Endodermal cell (in vitro differentiated cells): Measurements from ENCODE around the gene AXIN1. TPM values are rescaled to one million over a fixed set of nuclear protein-coding genes. Genes with fewer than 3 reads are reported as not detected.
A peak's percentile ranks its signal among the peaks of the same experiment; 100 is the strongest.

Experiments used
- DNase-seq: peaks from one replicate; pipeline ENCODE4 v3.0.0-alpha.2; 2017
- H3K27ac ChIP-seq: 2 replicates; pipeline ENCODE4 v1.5.1; 2013; ENCODE audit warnings: mild to moderate bottlenecking, low read depth, low read length, moderate library complexity
- H3K27me3 ChIP-seq: 2 replicates; pipeline ENCODE4 v1.6.1; 2013; ENCODE audit warnings: mild to moderate bottlenecking, low read length, moderate library complexity; ENCODE audit not compliant: insufficient read depth, control insufficient read depth, poor library complexity, severe bottlenecking
- H3K36me3 ChIP-seq: 2 replicates; pipeline ENCODE4 v1.7.0; 2013; ENCODE audit warnings: mild to moderate bottlenecking, low read length, moderate library complexity; ENCODE audit not compliant: control insufficient read depth, insufficient read depth
- H3K4me1 ChIP-seq: one replicate; pipeline ENCODE4 v1.7.0; 2013; ENCODE audit warnings: low read length; ENCODE audit not compliant: control insufficient read depth, insufficient read depth
- H3K4me3 ChIP-seq: 2 replicates; pipeline ENCODE4 v1.5.1; 2013; ENCODE audit warnings: mild to moderate bottlenecking, low read length, moderate library complexity
- H3K9ac ChIP-seq: 2 replicates; pipeline ENCODE4 v1.6.1; 2013; ENCODE audit warnings: mild to moderate bottlenecking, low read length, moderate library complexity; ENCODE audit not compliant: poor library complexity, severe bottlenecking; ENCODE audit errors: extremely low read depth
- H3K9me3 ChIP-seq: 2 replicates; pipeline ENCODE4 v1.6.1; 2013; ENCODE audit warnings: mild to moderate bottlenecking, low read length, moderate library complexity; ENCODE audit not compliant: control insufficient read depth
- H3K27ac Mint-ChIP-seq: 2 replicates; pipeline ENCODE4 v1.8.0; 2020; ENCODE audit warnings: mixed read lengths
- H3K27me3 Mint-ChIP-seq: 2 replicates; pipeline ENCODE4 v1.8.0; 2021; ENCODE audit warnings: mild to moderate bottlenecking, mixed read lengths; ENCODE audit not compliant: insufficient read depth
- H3K36me3 Mint-ChIP-seq: 2 replicates; pipeline ENCODE4 v1.8.0; 2020; ENCODE audit warnings: low read depth, mixed read lengths
- H3K4me1 Mint-ChIP-seq: 2 replicates; pipeline ENCODE4 v1.8.0; 2020; ENCODE audit warnings: mixed read lengths
- H3K4me3 Mint-ChIP-seq: 2 replicates; pipeline ENCODE4 v1.8.0; 2020; ENCODE audit warnings: mild to moderate bottlenecking, moderate library complexity, mixed read lengths
- H3K9me3 Mint-ChIP-seq: 2 replicates; pipeline ENCODE4 v1.8.0; 2020; ENCODE audit warnings: mild to moderate bottlenecking, mixed read lengths
- CTCF ChIP-seq: fragments of 200-600 bp; sonication (generic); conservative IDR thresholded peaks from 2 replicates; pipeline ENCODE4 v1.5.0; 2021; ENCODE audit warnings: antibody characterized with exemption, mild to moderate bottlenecking
- WGBS, 2 experiments: methylation state at CpG; one replicate each; pipeline versions ENCODE4 v1.1.5 to v1.1.7; 2013; ENCODE audit warnings: missing lambda C conversion rate in 2 of 2, mixed read lengths in 1 of 2; ENCODE audit not compliant: insufficient coverage in 1 of 2, insufficient read length in 1 of 2; 5-methylcytosine and 5-hydroxymethylcytosine counted together
- total RNA-seq, 2 donors: library from RNA; stranded (reverse); fragmentation: NEBNext Ultra II Directional in 1 of 2; extraction: Animal tissue kit (Norgen Biotek cat#: 25700) in 1 of 2; gene quantifications; 2 replicates in 1 of 2; 3 replicates in 1 of 2; pipeline ENCODE4 v1.2.1, GENCODE V29; 2021

AXIN1 gene
- total RNA-seq, 2 donors from 2014 or later: 36.5 to 37.3 TPM

- Histone ChIP-seq H3K4me3 (peak overlapping the region; percentile 81), H3K36me3 (no peaks in the 10 kb centered on the region), H3K27ac (no peak overlapping the region), H3K27me3 (no peaks in the 10 kb centered on the region), H3K4me1 (peaks cover 24% of the 10 kb centered on the region), H3K9ac (no peak overlapping the region), H3K9me3 (no peaks in the 10 kb centered on the region)
- no peaks in the 10 kb centered on the region for H3K36me3 Mint-ChIP-seq
- DNase-seq: peak; percentile 93
- H3K4me3 Mint-ChIP-seq: peak overlapping the region; percentile 77
- no peaks in the 10 kb centered on the region for H3K27me3 Mint-ChIP-seq
- peaks cover 39% of the 10 kb centered on the region for H3K4me1 Mint-ChIP-seq
- peak; percentile 6 for TF ChIP-seq CTCF
- WGBS, 2 experiments: 13% methylated on average over 25 to 33 of the region's 33 CpGs
- H3K27ac Mint-ChIP-seq: peak overlapping the region; percentile 85
- no peaks in the 10 kb centered on the region for H3K9me3 Mint-ChIP-seq
These were observed 31.0 kb upstream of the AXIN1 start for GRCh38 chr16:383326-384051.

DNA sequence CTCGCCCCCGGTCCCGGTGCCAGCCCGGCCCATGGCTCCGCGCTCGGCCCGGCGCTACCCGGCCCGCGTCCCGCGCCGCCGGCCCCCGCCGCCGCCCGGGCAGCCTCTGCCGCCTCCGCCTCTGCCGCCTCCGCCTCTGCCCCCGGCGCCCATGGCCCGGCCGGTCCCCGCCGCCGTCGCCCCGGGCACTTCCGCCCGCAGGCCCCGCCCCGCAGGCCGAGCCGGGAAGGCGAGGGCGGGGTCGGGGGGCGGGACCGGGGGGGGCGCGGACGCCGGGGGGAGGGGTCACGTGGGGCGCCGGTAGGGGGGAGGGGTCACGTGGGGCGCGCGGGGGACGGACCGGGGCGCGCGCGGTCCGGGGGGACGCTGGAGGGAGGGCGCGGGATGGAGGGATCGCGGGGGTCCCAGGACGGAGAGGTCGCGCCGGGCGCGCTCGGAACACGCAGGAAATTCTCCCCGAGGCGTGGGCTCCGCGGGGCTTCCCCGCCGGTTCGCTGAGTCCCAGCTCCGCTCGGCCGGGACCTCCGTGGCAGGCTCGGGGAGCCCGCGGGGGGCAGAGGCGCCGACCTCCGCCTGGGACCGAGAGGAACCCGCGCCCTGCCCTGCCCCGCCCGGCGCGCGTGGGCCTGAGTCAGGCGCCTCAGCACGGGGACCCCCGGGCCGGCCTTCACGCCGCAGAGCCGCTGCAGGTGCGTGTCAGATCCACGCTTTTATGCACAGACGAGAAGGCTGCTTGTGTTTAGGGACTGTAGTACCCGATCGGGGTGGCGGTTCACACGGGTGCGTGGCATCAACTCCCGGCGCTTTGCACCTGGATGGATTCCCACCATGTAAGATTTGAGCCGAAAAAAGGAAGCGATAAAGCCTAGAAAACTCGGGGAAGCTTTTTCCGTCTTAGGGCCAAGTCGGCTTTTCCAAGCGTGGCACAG is 29.5 kb upstream of the AXIN1 start, which contains the start of gene PGAP6:
Gene PGAP6 (minus strand): TSS at position 190 of the 929 bp plus-strand sequence. CDS start 157 bp downstream, at position 33.
- H3K27ac ChIP-seq: no peak within 1 kb of the TSS
- H3K36me3 ChIP-seq: no peaks in the 10 kb centered on the region
- Mint-ChIP-seq H3K4me3 (peak within 1 kb of the TSS; percentile 77), H3K4me1 (peaks cover 31% of the 10 kb centered on the region), H3K36me3 (no peaks in the 10 kb centered on the region), H3K9me3 (no peaks in the 10 kb centered on the region), H3K27me3 (no peaks in the 10 kb centered on the region), H3K27ac (peak within 1 kb of the TSS; percentile 55)
- peak; percentile 81 for DNase-seq
- no peaks in the 10 kb centered on the region for H3K27me3 ChIP-seq
- peak within 1 kb of the TSS; percentile 84 for H3K4me3 ChIP-seq
- H3K9me3 ChIP-seq: no peaks in the 10 kb centered on the region
- peaks cover 24% of the 10 kb centered on the region for H3K4me1 ChIP-seq
- WGBS, 2 experiments: 1 to 3% methylated on average over 35 to 111 of the region's 123 CpGs
- peak within 1 kb of the TSS; percentile 63 for H3K9ac ChIP-seq
- TF ChIP-seq CTCF: no peak

DNA sequence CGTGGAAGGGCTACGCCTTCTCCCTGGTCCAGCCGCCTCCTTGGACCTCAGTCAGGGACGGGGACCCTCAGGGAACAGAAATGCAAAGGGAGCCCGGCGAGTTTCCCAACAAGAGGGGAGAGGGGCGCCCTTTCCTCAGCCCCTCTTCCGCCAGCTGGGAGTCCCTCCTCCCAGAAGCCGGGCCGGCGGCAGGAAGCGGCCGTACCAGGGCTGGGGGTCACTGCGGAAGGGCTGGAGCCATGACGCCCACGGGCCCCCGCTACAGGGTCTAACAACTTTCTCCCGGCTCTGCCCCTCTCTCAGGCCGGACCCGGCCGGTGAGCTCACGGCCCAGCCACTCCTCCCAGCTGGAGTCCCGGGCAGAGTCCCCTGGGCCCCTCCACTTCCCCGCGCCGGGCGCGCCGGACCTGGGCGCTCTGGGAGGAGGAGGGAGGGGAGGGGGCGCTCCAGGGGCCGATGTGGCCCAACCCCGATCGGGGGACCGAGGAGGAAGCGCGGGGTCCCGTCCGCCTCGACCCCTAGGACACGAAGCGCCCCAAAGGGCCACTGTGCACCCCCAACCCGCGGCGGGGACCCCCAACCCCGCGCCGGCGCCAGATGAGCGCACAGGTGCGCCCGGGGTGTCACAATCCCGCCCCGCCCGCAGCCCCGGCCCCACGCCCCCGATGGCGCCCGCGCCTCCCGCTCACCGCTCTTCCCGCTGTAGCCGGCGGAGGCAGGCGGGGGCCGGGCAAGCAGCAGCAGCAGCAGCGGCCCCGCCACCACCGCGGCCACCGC is 28.7 kb upstream of the AXIN1 start:
- Histone ChIP-seq H3K36me3 (peaks cover 4% of the 10 kb centered on the region), H3K4me3 (peak overlapping the region; percentile 84), H3K9me3 (no peaks in the 10 kb centered on the region), H3K9ac (peak overlapping the region; percentile 63), H3K27me3 (no peaks in the 10 kb centered on the region), H3K4me1 (peaks cover 24% of the 10 kb centered on the region), H3K27ac (no peak overlapping the region)
- Mint-ChIP-seq H3K4me3 (peak overlapping the region; percentile 77), H3K27ac (no peak overlapping the region), H3K36me3 (peaks cover 1% of the 10 kb centered on the region), H3K4me1 (peaks cover 25% of the 10 kb centered on the region), H3K9me3 (no peaks in the 10 kb centered on the region), H3K27me3 (no peaks in the 10 kb centered on the region)
- no peak for TF ChIP-seq CTCF
- 0 to 20% methylated on average over 1 to 73 of the region's 73 CpGs for WGBS, 2 experiments
- DNase-seq: no peak
